Kidney (tissue), 14 donors: ENCODE results near the gene CLEC4D. TPM values are rescaled to one million over a fixed set of nuclear protein-coding genes. Genes with fewer than 3 reads are reported as not detected.

Experiments used
- DNase-seq, 5 donors: peaks; one replicate each; pipeline ENCODE4 v3.0.0-alpha.2; 2013 to 2020
- FAIRE-seq: peaks from 2 replicates; lab custom pipeline; 2012; peaks lifted over from hg19 to GRCh38; lab: Jason Lieb, UNC
- H3K27ac ChIP-seq, 2 donors: one replicate each; pipeline ENCODE4 v1.7.0; 2013; ENCODE audit warnings: low read depth in 2 of 2, low read length in 2 of 2, inconsistent platforms in 1 of 2
- H3K27me3 ChIP-seq: one replicate; pipeline ENCODE4 v1.7.1; 2013; ENCODE audit warnings: low read length, inconsistent platforms; ENCODE audit not compliant: control insufficient read depth, insufficient read depth
- H3K36me3 ChIP-seq, 3 donors: one replicate each; pipeline versions ENCODE4 v1.7.0 to v1.7.1; 2013; ENCODE audit warnings: low read length in 3 of 3, control low read depth in 1 of 3, inconsistent platforms in 1 of 3; ENCODE audit not compliant: insufficient read depth in 3 of 3, control insufficient read depth in 2 of 3
- H3K4me1 ChIP-seq, 3 donors: one replicate each; pipeline versions ENCODE4 v1.7.0 to v1.7.1; 2013; ENCODE audit warnings: low read length in 3 of 3, inconsistent platforms in 1 of 3, low read depth in 1 of 3; ENCODE audit not compliant: control insufficient read depth in 2 of 3, insufficient read depth in 2 of 3
- H3K4me3 ChIP-seq, 3 donors: one replicate each; pipeline versions ENCODE4 v1.7.0 to v1.8.1; 2013; ENCODE audit warnings: low read length in 3 of 3, control low read depth in 1 of 3, inconsistent platforms in 1 of 3
- H3K9ac ChIP-seq, 3 donors: one replicate each; pipeline versions ENCODE4 v1.7.0 to v1.7.1; 2013; ENCODE audit warnings: low read length in 3 of 3, control low read depth in 1 of 3, inconsistent platforms in 1 of 3
- H3K9me3 ChIP-seq, 3 donors: one replicate each; pipeline versions ENCODE4 v1.7.0 to v1.7.1; 2013; ENCODE audit warnings: low read length in 3 of 3, control low read depth in 1 of 3, inconsistent platforms in 1 of 3; ENCODE audit not compliant: control insufficient read depth in 2 of 3, insufficient read depth in 1 of 3
- CTCF ChIP-seq: IDR thresholded peaks from 3 replicates; pipeline ENCODE4 v1.5.1; 2012; ENCODE audit warnings: mild to moderate bottlenecking, moderate library complexity, borderline replicate concordance; ENCODE audit not compliant: insufficient read depth; ENCODE audit errors: extremely low read depth
- intact Hi-C: fragments of 100-400 bp; cut with DNase I; formaldehyde crosslinking; loops from one replicate; pipeline ENCODE4 v1.11.1; 2022
- polyA plus RNA-seq: library from polyadenylated mRNA; stranded (reverse); fragments of 350-450 nt; fragmentation: Illumina TruSeq; extraction: RNeasy Lipid Tissue Mini Kit (QIAGEN cat#74804); gene quantifications from one replicate; pipeline ENCODE4 v1.2.3, GENCODE V29; 2014; ENCODE audit warnings: low read depth, low replicate concordance; ENCODE audit not compliant: insufficient read depth
- total RNA-seq: library from RNA; stranded (reverse); fragmentation: NEBNext Ultra II Directional; extraction: Animal tissue kit (Norgen Biotek cat#: 25700); gene quantifications from one replicate; pipeline ENCODE4 v1.2.1, GENCODE V29; 2021
- donor health status: control.
- donor health status: control.
- donor health status: control.
- donor health status: control.
- donor health status: control.
- donor health status: DM: yes; HTN: yes; CAD: no.
- donor health status: Normal renal cell carcinoma (clear cell type).

The CLEC4D gene
- total and polyA plus RNA-seq, 2 donors from 2014 or later = 0.41 TPM; not detected in 1

GRCh38 chr12:8499616-8500015 lies 13.7 kb upstream of the CLEC4D start:
- no peak overlapping the region for H3K27ac ChIP-seq
- no peak overlapping the region for H3K4me3 ChIP-seq
- H3K36me3 ChIP-seq = no peaks in the 10 kb centered on the region
- H3K9ac ChIP-seq = no peak overlapping the region
- no peaks in the 10 kb centered on the region for H3K9me3 ChIP-seq
- DNase-seq (no peak), FAIRE-seq (no peak)
- H3K27me3 ChIP-seq = no peaks in the 10 kb centered on the region
- intact Hi-C loops = no loop called here
- no peaks in the 10 kb centered on the region for H3K4me1 ChIP-seq
- no peak for TF ChIP-seq CTCF

- Histone ChIP-seq H3K27me3 (no peaks in the 10 kb centered on the region), H3K4me1 (no peaks in the 10 kb centered on the region), H3K36me3 (no peaks in the 10 kb centered on the region), H3K4me3 (no peak overlapping the region), H3K9ac (no peak overlapping the region), H3K27ac (no peak overlapping the region), H3K9me3 (no peaks in the 10 kb centered on the region)
- DNase-seq = no peak
- FAIRE-seq = no peak
- TF ChIP-seq CTCF = no peak
- intact Hi-C loops = no loop called here
Measured at GRCh38 chr12:8501720-8502119, 11.6 kb upstream of the CLEC4D start.

- no peak overlapping the region for H3K27ac ChIP-seq
- FAIRE-seq = no peak
- DNase-seq = no peak
- no peaks in the 10 kb centered on the region for H3K9me3 ChIP-seq
- no peak overlapping the region for H3K9ac ChIP-seq
- no peaks in the 10 kb centered on the region for H3K36me3 ChIP-seq
- intact Hi-C loops = no loop called here
- no peak for TF ChIP-seq CTCF
- H3K27me3 ChIP-seq = no peaks in the 10 kb centered on the region
- H3K4me3 ChIP-seq = no peak overlapping the region
- no peaks in the 10 kb centered on the region for H3K4me1 ChIP-seq
Measured at GRCh38 chr12:8504351-8504750, 9.0 kb upstream of the CLEC4D start.

- no peak overlapping the region for H3K4me3 ChIP-seq
- H3K9ac ChIP-seq = no peak overlapping the region
- H3K9me3 ChIP-seq = no peaks in the 10 kb centered on the region
- DNase-seq = no peak
- no peak overlapping the region for H3K27ac ChIP-seq
- TF ChIP-seq CTCF = no peak
- H3K36me3 ChIP-seq = no peaks in the 10 kb centered on the region
- H3K4me1 ChIP-seq = no peaks in the 10 kb centered on the region
- no peak for FAIRE-seq
- H3K27me3 ChIP-seq = no peaks in the 10 kb centered on the region
- intact Hi-C loops = no loop called here
Measured at GRCh38 chr12:8507596-8507995, 5.7 kb upstream of the CLEC4D start.
